Subcutaneous abdominal adipose tissue (tissue), 5 donors: ENCODE data around the gene CNIH2.
"Not testable (repeated sequence)": the region's sequence is repeated elsewhere in the genome, so short reads cannot be mapped to it uniquely, and the experiment has no call there.

Source experiments
- H3K27ac ChIP-seq: one replicate; pipeline ENCODE4 v1.7.0; 2013; ENCODE audit warnings: low read depth, mild to moderate bottlenecking, inconsistent platforms, low read length, moderate library complexity
- H3K27me3 ChIP-seq, 5 donors: one replicate each; pipeline ENCODE4 v1.7.0; 2013; ENCODE audit warnings: low read length in 5 of 5, inconsistent platforms in 1 of 5; ENCODE audit not compliant: control insufficient read depth in 5 of 5, insufficient read depth in 4 of 5
- H3K36me3 ChIP-seq, 5 donors: one replicate each; pipeline ENCODE4 v1.7.0; 2013; ENCODE audit warnings: low read length in 5 of 5; ENCODE audit not compliant: control insufficient read depth in 5 of 5, insufficient read depth in 5 of 5
- H3K4me1 ChIP-seq, 5 donors: one replicate each; pipeline ENCODE4 v1.7.0; 2013; ENCODE audit warnings: low read length in 5 of 5, mild to moderate bottlenecking in 3 of 5, moderate library complexity in 1 of 5; ENCODE audit not compliant: control insufficient read depth in 5 of 5, insufficient read depth in 5 of 5
- H3K4me3 ChIP-seq, 5 donors: one replicate each; pipeline ENCODE4 v1.7.0; 2013; ENCODE audit warnings: low read length in 5 of 5, low read depth in 1 of 5
- H3K9ac ChIP-seq, 5 donors: one replicate each; pipeline ENCODE4 v1.7.0; 2013; ENCODE audit warnings: low read length in 5 of 5, mild to moderate bottlenecking in 4 of 5, moderate library complexity in 3 of 5
- H3K9me3 ChIP-seq, 5 donors: one replicate each; pipeline ENCODE4 v1.7.0; 2013; ENCODE audit warnings: low read length in 5 of 5; ENCODE audit not compliant: control insufficient read depth in 5 of 5
- donor health status: healthy.
- donor health status: healthy.
- donor health status: healthy.
- donor health status: healthy.
- donor health status: healthy.

The CNIH2 gene

DNA sequence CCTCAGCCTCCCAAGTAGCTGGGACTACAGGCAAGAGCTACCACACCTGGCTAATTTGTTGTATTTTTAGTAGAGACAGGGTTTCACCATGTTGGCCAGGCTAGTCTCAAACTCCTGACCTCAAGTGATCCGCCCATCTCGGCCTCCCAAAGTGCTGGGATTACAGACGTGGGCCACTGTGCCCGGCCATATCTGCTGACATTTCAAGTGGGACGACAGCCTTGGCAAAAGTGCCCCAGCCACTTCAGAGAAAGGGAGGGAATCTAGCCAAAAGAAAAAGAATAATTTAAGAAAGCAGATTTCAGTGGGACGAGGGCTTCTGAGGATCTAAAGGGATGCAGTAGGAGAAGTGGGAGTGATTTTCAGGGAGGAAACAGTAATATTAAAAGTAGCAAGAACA lies 24.9 kb upstream of the CNIH2 start:
- peaks cover 3 to 41% (median 34%) of the 10 kb centered on the region in 5 donors for H3K4me1 ChIP-seq
- H3K9me3 ChIP-seq, H3K27ac ChIP-seq, H3K27me3 ChIP-seq: not testable (repeated sequence)
- H3K9ac ChIP-seq = peak overlapping the region in 1 of 5 donors; percentile 22
- peaks cover 0 to 20% (median 5%) of the 10 kb centered on the region in 5 donors for H3K36me3 ChIP-seq
- peak overlapping the region in 2 of 5 donors; percentile 9 to 18 for H3K4me3 ChIP-seq

DNA sequence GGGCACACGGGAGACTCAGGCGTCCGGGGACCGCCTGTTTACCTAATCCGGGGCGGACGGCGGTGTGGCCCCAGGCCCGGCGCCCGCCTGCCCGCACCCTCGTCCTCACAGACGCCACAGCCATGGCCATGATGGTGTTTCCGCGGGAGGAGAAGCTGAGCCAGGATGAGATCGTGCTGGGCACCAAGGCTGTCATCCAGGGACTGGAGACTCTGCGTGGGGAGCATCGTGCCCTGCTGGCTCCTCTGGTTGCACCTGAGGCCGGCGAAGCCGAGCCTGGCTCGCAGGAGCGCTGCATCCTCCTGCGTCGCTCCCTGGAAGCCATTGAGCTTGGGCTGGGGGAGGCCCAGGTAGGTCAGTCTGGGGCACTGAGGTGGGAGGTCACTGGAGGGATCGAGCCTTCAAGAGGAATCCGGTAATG lies 19.5 kb upstream of the CNIH2 start:
- Histone ChIP-seq H3K4me1 (peaks cover 3 to 39% (median 30%) of the 10 kb centered on the region in 5 donors), H3K9me3 (no peaks in the 10 kb centered on the region), H3K27me3 (no peaks in the 10 kb centered on the region), H3K27ac (peak overlapping the region; percentile 60), H3K36me3 (peaks cover 0 to 31% (median 22%) of the 10 kb centered on the region in 5 donors), H3K9ac (peak overlapping the region; percentile 48 to 86 (median 83)), H3K4me3 (peak overlapping the region in 4 of 5 donors; percentile 80 to 88 (median 86))

DNA sequence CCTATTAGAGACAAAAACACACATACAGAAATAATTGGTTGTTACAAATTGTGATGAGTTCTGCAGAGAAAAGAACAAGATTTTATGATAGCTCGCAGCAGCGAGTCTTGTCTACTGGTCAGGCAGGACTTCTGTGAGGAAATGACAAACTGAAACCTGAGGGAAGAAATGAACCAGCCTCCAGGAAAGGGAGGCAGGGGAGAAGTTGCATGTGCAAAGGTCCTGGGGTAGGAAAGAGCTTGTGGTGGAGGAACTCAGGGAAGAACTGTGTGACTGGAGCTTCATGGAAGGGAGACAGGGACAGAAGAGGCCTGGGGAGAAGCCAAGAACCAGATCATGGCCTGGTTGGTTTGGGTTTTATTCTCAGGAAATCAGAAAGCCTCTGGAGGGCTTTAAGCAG lies 18.8 kb upstream of the CNIH2 start:
- no peaks in the 10 kb centered on the region for H3K9me3 ChIP-seq
- H3K36me3 ChIP-seq = peaks cover 0 to 38% (median 26%) of the 10 kb centered on the region in 5 donors
- H3K9ac ChIP-seq = no peak overlapping the region
- no peak overlapping the region for H3K27ac ChIP-seq
- H3K4me1 ChIP-seq = peaks cover 3 to 32% (median 23%) of the 10 kb centered on the region in 5 donors
- H3K4me3 ChIP-seq = no peak overlapping the region
- H3K27me3 ChIP-seq = no peaks in the 10 kb centered on the region

DNA sequence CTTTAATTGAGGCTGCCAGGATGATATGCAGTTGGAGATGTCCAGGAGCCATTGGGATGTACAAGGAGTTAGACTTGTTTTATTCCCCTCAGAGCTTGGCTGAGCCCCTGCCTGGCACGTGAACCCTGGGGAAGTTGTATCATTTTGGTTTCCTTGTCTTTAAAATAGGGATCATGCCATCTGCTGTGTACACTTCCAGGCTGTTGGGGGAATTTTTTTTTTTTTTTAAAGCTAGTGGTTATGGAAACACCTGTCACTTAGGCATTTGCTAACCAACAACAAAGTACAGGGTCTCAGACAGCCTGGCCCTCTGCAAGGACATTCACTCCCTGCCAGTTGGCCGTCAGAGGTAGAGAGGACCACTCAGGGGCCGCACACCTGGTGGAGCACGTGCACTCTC lies 18.0 kb upstream of the CNIH2 start:
- Histone ChIP-seq H3K9me3 (no peaks in the 10 kb centered on the region), H3K4me1 (peaks cover 3 to 24% (median 18%) of the 10 kb centered on the region in 5 donors), H3K36me3 (peaks cover 0 to 44% (median 33%) of the 10 kb centered on the region in 5 donors), H3K4me3 (no peak overlapping the region), H3K9ac (no peak overlapping the region), H3K27me3 (no peaks in the 10 kb centered on the region), H3K27ac (no peak overlapping the region)

- no peaks in the 10 kb centered on the region for H3K27me3 ChIP-seq
- H3K4me3 ChIP-seq = no peak overlapping the region
- no peaks in the 10 kb centered on the region for H3K9me3 ChIP-seq
- H3K27ac ChIP-seq = no peak overlapping the region
- H3K4me1 ChIP-seq = peaks cover 3 to 26% (median 18%) of the 10 kb centered on the region in 5 donors
- H3K9ac ChIP-seq = peak overlapping the region in 1 of 5 donors; percentile 8
- H3K36me3 ChIP-seq = peaks cover 0 to 51% (median 36%) of the 10 kb centered on the region in 5 donors
These were observed 16.4 kb upstream of the CNIH2 start for GRCh38 chr11:66261578-66261977.

GRCh38 chr11:66262191-66262590 lies 15.8 kb upstream of the CNIH2 start:
- Histone ChIP-seq H3K9ac (peak overlapping the region in 1 of 5 donors; percentile 8), H3K27ac (no peak overlapping the region), H3K27me3 (no peaks in the 10 kb centered on the region), H3K9me3 (no peaks in the 10 kb centered on the region), H3K4me1 (peaks cover 0 to 26% (median 19%) of the 10 kb centered on the region in 5 donors), H3K36me3 (peaks cover 0 to 51% (median 37%) of the 10 kb centered on the region in 5 donors), H3K4me3 (no peak overlapping the region)

DNA sequence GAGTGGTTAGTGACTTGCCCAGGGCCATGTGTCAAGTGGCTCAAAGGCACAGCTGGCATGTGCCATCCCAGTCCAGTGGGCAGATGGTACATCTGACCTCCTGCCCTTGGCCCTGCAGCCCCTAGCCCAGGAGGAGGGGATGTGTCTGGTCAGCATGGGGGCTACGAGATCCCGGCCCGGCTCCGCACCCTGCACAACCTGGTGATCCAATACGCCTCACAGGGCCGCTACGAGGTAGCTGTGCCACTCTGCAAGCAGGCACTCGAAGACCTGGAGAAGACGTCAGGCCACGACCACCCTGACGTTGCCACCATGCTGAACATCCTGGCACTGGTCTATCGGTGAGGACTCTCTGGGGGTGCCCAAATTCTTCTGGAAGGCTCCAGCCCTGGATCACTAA lies 15.3 kb upstream of the CNIH2 start:
- Histone ChIP-seq H3K4me1 (peaks cover 0 to 27% (median 19%) of the 10 kb centered on the region in 5 donors), H3K9me3 (no peaks in the 10 kb centered on the region), H3K36me3 (peaks cover 0 to 51% (median 37%) of the 10 kb centered on the region in 5 donors), H3K27ac (no peak overlapping the region), H3K4me3 (no peak overlapping the region), H3K9ac (no peak overlapping the region), H3K27me3 (no peaks in the 10 kb centered on the region)

- Histone ChIP-seq H3K36me3 (peaks cover 0 to 51% (median 37%) of the 10 kb centered on the region in 5 donors), H3K4me3 (no peak overlapping the region), H3K27me3 (no peaks in the 10 kb centered on the region), H3K4me1 (peaks cover 0 to 26% (median 21%) of the 10 kb centered on the region in 5 donors), H3K9ac (no peak overlapping the region), H3K9me3 (no peaks in the 10 kb centered on the region), H3K27ac (no peak overlapping the region)
These were observed 14.7 kb upstream of the CNIH2 start for GRCh38 chr11:66263231-66263630.

DNA sequence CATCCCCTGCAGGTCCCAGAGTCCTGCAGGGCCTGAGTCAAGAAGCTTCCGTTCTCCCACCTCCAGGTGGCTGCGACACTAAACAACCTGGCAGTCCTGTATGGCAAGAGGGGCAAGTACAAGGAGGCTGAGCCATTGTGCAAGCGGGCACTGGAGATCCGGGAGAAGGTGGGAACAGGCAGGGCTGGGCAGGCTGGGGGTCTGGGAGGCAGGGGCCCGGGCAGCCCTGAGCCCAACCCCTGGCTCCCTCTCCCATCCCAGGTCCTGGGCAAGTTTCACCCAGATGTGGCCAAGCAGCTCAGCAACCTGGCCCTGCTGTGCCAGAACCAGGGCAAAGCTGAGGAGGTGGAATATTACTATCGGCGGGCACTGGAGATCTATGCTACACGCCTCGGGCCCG lies 14.2 kb upstream of the CNIH2 start:
- Histone ChIP-seq H3K4me1 (peaks cover 0 to 21% (median 15%) of the 10 kb centered on the region in 5 donors), H3K4me3 (no peak overlapping the region), H3K9ac (no peak overlapping the region), H3K27me3 (no peaks in the 10 kb centered on the region), H3K27ac (no peak overlapping the region), H3K9me3 (no peaks in the 10 kb centered on the region), H3K36me3 (peaks cover 0 to 51% (median 37%) of the 10 kb centered on the region in 5 donors)

- Histone ChIP-seq H3K9ac (no peak overlapping the region), H3K36me3 (peaks cover 0 to 51% (median 37%) of the 10 kb centered on the region in 5 donors), H3K4me1 (peaks cover 2 to 25% (median 19%) of the 10 kb centered on the region in 5 donors), H3K9me3 (no peaks in the 10 kb centered on the region), H3K4me3 (no peak overlapping the region), H3K27ac (no peak overlapping the region), H3K27me3 (no peaks in the 10 kb centered on the region)
These were observed 13.6 kb upstream of the CNIH2 start for GRCh38 chr11:66264383-66264782.
